Measurements from ENCODE around the gene APOLD1. TPM values are rescaled to one million over a fixed set of nuclear protein-coding genes. Genes with fewer than 3 reads are reported as not detected.
"Not testable (repeated sequence)": the region's sequence is repeated elsewhere in the genome, so short reads cannot be mapped to it uniquely, and the experiment has no call there.

APOLD1 gene
- total RNA-seq, 3 donors from 2014 or later, result 1.2 to 1.6 (median 1.6) TPM

DNA sequence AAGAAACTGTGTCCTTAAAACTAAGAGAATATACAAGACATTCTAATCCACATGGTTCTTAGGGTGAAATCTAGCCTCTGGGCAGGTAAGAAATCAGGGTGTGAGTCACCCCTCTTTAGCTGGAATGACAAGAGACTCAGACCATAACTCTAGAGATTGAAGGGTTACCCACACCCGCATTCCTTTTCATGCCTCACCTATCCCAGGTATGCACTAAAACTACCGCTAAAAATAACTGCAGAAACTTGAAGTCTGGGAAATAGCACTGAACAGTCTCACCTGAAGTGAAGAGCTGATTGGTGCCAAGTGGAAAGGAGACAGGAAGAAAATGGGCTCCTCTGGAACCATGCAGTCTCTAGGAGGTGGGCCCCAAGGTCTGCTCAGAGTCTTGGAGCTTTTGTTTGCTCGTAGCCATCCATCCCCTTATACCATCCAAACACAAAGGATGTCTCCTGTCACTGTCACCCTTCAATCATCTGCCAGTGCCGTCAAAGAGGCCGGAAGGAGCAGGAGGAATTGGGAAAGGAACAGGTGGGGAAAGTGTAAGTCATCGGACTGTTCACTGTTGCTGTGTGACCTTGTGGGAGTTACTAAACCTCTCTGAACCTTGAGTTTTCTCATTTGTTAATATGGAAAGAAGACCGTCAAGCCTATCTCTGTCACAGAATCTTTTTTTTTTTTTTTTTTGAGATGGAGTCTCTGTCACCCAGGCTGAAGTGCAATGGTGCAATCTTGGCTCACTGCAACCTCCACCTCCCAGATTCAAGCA lies 50.1 kb downstream of the APOLD1 start:
- H3K36me3 Mint-ChIP-seq (ENCODE audit: insufficient read depth), result peaks cover 24% of the 10 kb centered on the region
- H3K4me3 Mint-ChIP-seq, result no peak overlapping the region
- no peaks in the 10 kb centered on the region for H3K27me3 Mint-ChIP-seq (ENCODE audit: low read depth)
- H3K9me3 Mint-ChIP-seq, result no peaks in the 10 kb centered on the region
- no peak for DNase-seq
- no peak for ATAC-seq
- H3K4me1 Mint-ChIP-seq (ENCODE audit: low read depth), result peaks cover 30% of the 10 kb centered on the region

DNA sequence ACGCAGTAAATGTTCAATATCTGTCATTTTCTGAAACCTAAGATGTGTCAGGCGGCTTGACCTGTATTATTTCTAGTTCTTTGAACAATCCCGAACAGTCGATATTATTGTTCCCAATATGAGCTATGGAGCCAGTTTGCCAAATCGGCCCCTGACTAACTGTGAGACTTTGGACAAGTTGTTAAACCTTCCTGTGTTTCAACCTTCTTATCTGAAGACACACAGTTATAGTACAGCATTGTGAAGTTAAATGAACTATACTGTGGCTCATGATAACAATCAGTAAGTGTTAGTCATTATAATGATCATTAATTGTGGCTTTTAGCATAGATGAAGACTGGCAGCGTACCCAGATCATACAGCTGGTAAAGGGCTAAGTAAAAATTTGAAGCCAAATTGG lies 51.1 kb downstream of the APOLD1 start:
- DNase-seq (no peak), ATAC-seq (peak in 1 of 2 donors; percentile 2)
- no peaks in the 10 kb centered on the region for H3K27me3 Mint-ChIP-seq (ENCODE audit: low read depth)
- H3K4me1 Mint-ChIP-seq (ENCODE audit: low read depth), result peaks cover 30% of the 10 kb centered on the region
- H3K9me3 Mint-ChIP-seq, result no peaks in the 10 kb centered on the region
- H3K36me3 Mint-ChIP-seq (ENCODE audit: insufficient read depth), result peaks cover 21% of the 10 kb centered on the region
- H3K4me3 Mint-ChIP-seq, result no peak overlapping the region

DNA sequence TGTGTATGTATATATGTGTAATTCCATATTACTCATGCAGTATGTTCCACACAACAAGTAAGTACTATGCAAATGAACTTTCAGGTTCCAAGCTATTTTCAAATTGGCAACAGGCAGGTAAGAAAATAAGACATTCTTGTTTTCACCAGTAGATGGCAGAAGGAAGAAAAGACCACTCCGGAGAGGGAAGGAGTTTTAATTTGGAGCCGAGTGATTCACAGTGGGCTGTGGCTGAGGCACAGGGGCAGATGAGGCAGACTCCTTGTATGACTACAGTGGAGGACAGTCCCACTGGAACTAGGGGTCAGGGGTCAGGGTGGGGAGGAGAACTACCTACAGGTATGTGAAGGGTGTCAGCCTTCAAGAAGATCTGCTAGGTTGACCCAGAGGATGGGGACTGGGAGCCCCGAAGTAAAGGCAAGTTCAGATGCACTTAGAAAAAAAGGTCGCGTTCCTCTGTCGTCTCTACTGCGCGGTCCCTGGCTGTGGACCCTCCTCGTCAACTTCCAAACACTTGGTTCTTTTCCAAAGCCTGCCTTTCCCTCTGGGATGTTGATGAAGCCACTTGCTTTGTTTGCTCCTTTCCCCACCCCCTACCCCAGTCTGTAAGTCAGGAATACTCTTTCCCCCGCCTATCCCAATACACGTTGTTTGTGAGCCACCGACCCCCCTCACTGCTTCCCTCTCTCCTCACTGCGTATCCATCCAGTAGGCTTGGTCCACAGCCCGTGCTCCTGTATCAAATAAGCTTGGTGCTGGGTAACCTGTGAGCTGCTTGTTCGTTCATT lies 51.8 kb downstream of the APOLD1 start:
- H3K4me1 Mint-ChIP-seq (ENCODE audit: low read depth), result peaks cover 30% of the 10 kb centered on the region
- H3K36me3 Mint-ChIP-seq (ENCODE audit: insufficient read depth), result peaks cover 17% of the 10 kb centered on the region
- peak; percentile 95 to 96 for ATAC-seq
- no peak overlapping the region for H3K4me3 Mint-ChIP-seq
- peak; percentile 25 for DNase-seq
- H3K9me3 Mint-ChIP-seq, result no peaks in the 10 kb centered on the region
- H3K27me3 Mint-ChIP-seq (ENCODE audit: low read depth), result no peaks in the 10 kb centered on the region

DNA sequence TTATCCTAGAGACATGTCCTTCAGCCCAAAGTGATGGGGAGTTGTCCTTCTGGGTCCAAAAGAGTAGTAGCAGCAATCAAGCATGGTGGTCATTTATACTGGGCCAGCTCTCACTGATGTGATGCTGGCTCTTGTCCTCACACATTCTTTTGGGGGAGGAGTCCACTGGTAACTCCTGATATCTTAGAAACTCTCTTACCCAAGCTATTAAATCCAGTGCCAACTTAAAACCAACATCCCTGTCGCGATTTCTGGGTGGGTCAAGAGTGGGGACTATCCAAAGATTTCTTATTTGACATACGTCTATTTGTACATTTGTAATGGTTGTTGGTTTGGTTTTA lies 52.3 kb downstream of the APOLD1 start:
- H3K4me3 Mint-ChIP-seq, result no peak overlapping the region
- H3K27me3 Mint-ChIP-seq (ENCODE audit: low read depth), result no peaks in the 10 kb centered on the region
- DNase-seq, result no peak
- ATAC-seq, result no peak
- peaks cover 14% of the 10 kb centered on the region for H3K36me3 Mint-ChIP-seq (ENCODE audit: insufficient read depth)
- no peaks in the 10 kb centered on the region for H3K9me3 Mint-ChIP-seq
- peaks cover 30% of the 10 kb centered on the region for H3K4me1 Mint-ChIP-seq (ENCODE audit: low read depth)

DNA sequence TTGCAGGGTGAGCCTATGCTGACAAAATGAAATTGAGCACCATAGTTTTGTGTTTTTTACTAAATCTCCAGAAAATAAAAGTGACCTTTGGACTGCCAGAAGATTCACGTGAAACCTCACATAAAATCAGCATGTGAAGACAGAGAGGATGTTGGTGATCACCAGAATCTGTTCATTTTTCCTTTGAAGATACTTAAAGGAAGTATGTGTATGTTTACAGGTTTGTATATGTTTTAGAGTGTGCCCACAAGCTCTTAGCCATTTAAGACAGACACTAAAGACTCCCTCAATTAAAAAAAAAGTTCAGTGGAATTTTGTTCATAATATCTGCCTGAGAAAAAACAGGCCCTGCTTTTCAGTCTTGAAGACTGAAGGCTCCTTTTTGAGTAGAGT lies 53.5 kb downstream of the APOLD1 start:
- Mint-ChIP-seq H3K4me1 (ENCODE audit: low read depth) (peaks cover 27% of the 10 kb centered on the region), H3K9me3 (no peaks in the 10 kb centered on the region), H3K4me3 (no peak overlapping the region), H3K36me3 (ENCODE audit: insufficient read depth) (peaks cover 4% of the 10 kb centered on the region), H3K27me3 (ENCODE audit: low read depth) (no peaks in the 10 kb centered on the region)
- ATAC-seq (no peak), DNase-seq (no peak)

DNA sequence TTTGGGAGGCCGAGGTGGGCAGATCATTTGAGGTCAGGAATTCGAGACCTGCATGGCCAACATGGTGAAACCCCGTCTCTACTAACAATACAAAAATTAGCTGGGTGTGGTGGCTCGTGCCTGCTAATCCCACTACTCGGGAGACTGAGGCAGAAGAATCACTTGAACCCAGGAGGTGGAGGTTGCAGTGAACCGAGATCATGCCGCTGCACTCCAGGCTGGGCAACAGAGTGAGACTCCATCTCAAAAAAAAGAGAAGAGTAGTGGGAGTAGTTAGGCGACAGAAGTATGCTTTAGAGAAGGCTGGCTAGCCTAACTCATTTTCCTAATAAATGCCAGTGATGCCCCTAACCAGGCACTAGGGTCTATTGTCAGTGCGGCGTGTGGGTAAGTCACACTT lies 54.0 kb downstream of the APOLD1 start:
- H3K9me3 Mint-ChIP-seq; H3K27me3 Mint-ChIP-seq (ENCODE audit: low read depth); H3K36me3 Mint-ChIP-seq (ENCODE audit: insufficient read depth); ATAC-seq; H3K4me3 Mint-ChIP-seq; DNase-seq: not testable (repeated sequence)
- H3K4me1 Mint-ChIP-seq (ENCODE audit: low read depth), result peaks cover 27% of the 10 kb centered on the region

DNA sequence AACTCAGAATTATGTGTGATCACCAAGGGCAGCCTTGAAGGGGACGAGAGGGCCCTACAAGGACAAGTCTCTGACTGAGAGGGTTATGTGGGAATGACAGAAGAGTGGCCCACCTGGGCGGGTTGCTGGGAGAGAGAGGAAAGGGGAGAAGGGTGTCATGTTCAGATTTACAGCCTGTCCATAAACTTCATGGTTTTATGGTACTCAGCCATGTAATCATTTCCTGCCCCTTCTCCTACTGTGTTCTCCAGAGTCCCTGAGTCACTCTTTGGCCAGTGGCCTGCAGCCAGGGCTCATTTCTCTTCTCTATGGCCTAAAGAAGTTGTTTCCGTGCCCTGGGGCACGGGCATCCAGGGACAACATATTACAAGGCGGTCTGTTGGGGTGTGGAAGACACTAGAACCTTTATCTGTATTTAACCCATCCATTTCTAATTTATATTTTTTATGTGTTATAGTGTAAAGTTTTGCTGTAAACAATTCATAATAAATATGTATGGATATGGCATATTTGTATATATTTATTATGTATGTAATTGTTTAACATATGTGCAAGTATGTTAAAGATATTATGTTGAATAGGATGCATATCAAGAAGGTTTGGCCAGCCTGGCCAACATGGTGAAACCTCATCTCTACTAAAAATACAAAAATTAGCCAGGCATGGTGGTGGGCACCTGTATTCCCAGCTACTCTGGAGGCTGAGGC lies 54.6 kb downstream of the APOLD1 start:
- DNase-seq (no peak), ATAC-seq (no peak)
- Mint-ChIP-seq H3K4me3 (no peak overlapping the region), H3K4me1 (ENCODE audit: low read depth) (peaks cover 27% of the 10 kb centered on the region), H3K36me3 (ENCODE audit: insufficient read depth) (peaks cover 2% of the 10 kb centered on the region), H3K9me3 (no peaks in the 10 kb centered on the region), H3K27me3 (ENCODE audit: low read depth) (no peaks in the 10 kb centered on the region)

DNA sequence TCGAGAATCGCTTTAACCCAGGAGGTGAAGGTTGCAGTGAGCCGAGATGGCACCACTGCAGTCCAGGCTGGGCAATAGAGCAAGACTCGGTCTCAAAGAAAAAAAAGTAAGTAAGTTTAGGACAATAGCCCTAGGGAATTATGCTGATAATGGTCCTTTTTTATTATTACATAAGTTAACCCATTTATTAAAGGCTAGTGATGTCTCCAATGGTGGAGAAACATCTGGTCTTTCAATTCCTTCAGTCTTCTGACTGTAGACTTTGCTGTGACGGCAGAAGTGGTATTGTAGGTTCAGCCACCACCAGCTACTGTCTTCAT lies 55.1 kb downstream of the APOLD1 start:
- DNase-seq, result no peak
- no peak overlapping the region for H3K4me3 Mint-ChIP-seq
- H3K4me1 Mint-ChIP-seq (ENCODE audit: low read depth), result peaks cover 27% of the 10 kb centered on the region
- H3K36me3 Mint-ChIP-seq (ENCODE audit: insufficient read depth), result peaks cover 2% of the 10 kb centered on the region
- H3K27me3 Mint-ChIP-seq (ENCODE audit: low read depth), result no peaks in the 10 kb centered on the region
- no peaks in the 10 kb centered on the region for H3K9me3 Mint-ChIP-seq
- ATAC-seq, result no peak

Other genes with a start within 250 kb of the APOLD1 start
- gene DUSP16, start 222.8 kb upstream of the APOLD1 start, total RNA-seq, result 10 to 100 TPM; 24.0 to 40.8 (median 34.9) TPM
- gene CREBL2, start 173.8 kb upstream of the APOLD1 start, total RNA-seq, result 10 to 100 TPM; 14.4 to 16.9 (median 14.8) TPM
- 1 to 10 TPM; 1.3 to 2.4 (median 1.3) TPM for gene GPR19, start 89.5 kb upstream of the APOLD1 start, total RNA-seq
- 10 to 100 TPM; 15.6 to 27.7 (median 24.5) TPM for gene CDKN1B, start 68.3 kb upstream of the APOLD1 start, total RNA-seq
- 100 to 1,000 TPM; 128 to 141 (median 137) TPM for gene DDX47, start 27.7 kb downstream of the APOLD1 start, total RNA-seq
- gene GPRC5A, start 105.9 kb downstream of the APOLD1 start, total RNA-seq, result under 1 TPM; 0.30 to 0.86 (median 0.50) TPM
- not detected for gene GPRC5D, start 166.5 kb downstream of the APOLD1 start, total RNA-seq
- gene HEBP1, start 214.6 kb downstream of the APOLD1 start, total RNA-seq, result 10 to 100 TPM in 2 of 3 donors, 1 to 10 TPM in 1; 9.0 to 10.6 (median 10.3) TPM